Spleen (tissue), 11 donors: ENCODE results near the gene PPP2R5C. TPM values are rescaled to one million over a fixed set of nuclear protein-coding genes. Genes with fewer than 3 reads are reported as not detected.
A peak's percentile ranks its signal among the peaks of the same experiment; 100 is the strongest.

Source experiments
- DNase-seq: peaks from one replicate; pipeline ENCODE4 v3.0.0-alpha.2; 2020
- H3K27ac ChIP-seq, 8 donors: fragments of 200-600 bp; sonication (generic) in 7 of 8; 1 replicate in 4 of 8; 2 replicates in 4 of 8; pipeline versions ENCODE4 v1.5.0 to v1.8.0; 2016 to 2021; ENCODE audit warnings: inconsistent platforms in 4 of 8, mild to moderate bottlenecking in 4 of 8, moderate library complexity in 1 of 8
- H3K27me3 ChIP-seq, 7 donors: fragments of 200-600 bp; sonication (generic) in 6 of 7; replicated peaks in 1 of 7; 1 replicate in 4 of 7; 2 replicates in 3 of 7; pipeline versions ENCODE4 v1.5.0 to v1.8.0; 2016 to 2021; ENCODE audit warnings: inconsistent platforms in 3 of 7, mild to moderate bottlenecking in 1 of 7
- H3K36me3 ChIP-seq, 6 donors: fragments of 200-600 bp; sonication (generic) in 5 of 6; 1 replicate in 4 of 6; 2 replicates in 2 of 6; pipeline versions ENCODE4 v1.5.0 to v1.8.0; 2016 to 2021; ENCODE audit warnings: inconsistent platforms in 2 of 6
- H3K4me1 ChIP-seq, 6 donors: fragments of 200-600 bp; sonication (generic) in 5 of 6; 1 replicate in 3 of 6; 2 replicates in 3 of 6; pipeline versions ENCODE4 v1.5.0 to v1.8.0; 2016 to 2021; ENCODE audit warnings: inconsistent platforms in 3 of 6
- H3K4me3 ChIP-seq, 8 donors: fragments of 200-600 bp; sonication (generic) in 7 of 8; 1 replicate in 4 of 8; 2 replicates in 4 of 8; pipeline versions ENCODE4 v1.5.0 to v1.8.0; 2016 to 2021; ENCODE audit warnings: inconsistent platforms in 4 of 8, mild to moderate bottlenecking in 4 of 8, moderate library complexity in 2 of 8
- H3K9me3 ChIP-seq, 8 donors: fragments of 200-600 bp; sonication (generic) in 7 of 8; 1 replicate in 4 of 8; 2 replicates in 4 of 8; pipeline versions ENCODE4 v1.5.0 to v1.8.0; 2016 to 2021; ENCODE audit warnings: inconsistent platforms in 4 of 8
- POLR2A ChIP-seq, 3 donors: fragments of 450-650 bp; IDR thresholded peaks; one replicate each; pipeline ENCODE4 v1.5.1; 2017; ENCODE audit warnings: antibody characterized with exemption in 3 of 3, mild to moderate bottlenecking in 1 of 3
- POLR2AphosphoS5 ChIP-seq, 3 donors: sonication (generic); formaldehyde crosslinking; IDR thresholded peaks; one replicate each; pipeline ENCODE4 v1.5.1; 2017; ENCODE audit warnings: antibody characterized with exemption in 3 of 3
- WGBS, 5 donors: extraction: QIAGEN DNeasy Blood & Tissue Kit in 3 of 5; methylation state at CpG; one replicate each; pipeline versions ENCODE4 v1.1.5 to v1.1.7; 2013 to 2018; 5-methylcytosine and 5-hydroxymethylcytosine counted together
- intact Hi-C: fragments of 100-400 bp; cut with DNase I; formaldehyde crosslinking; loops from one replicate; pipeline ENCODE4 v1.15.0; 2023; ENCODE audit warnings: low total_unique reads
- polyA plus RNA-seq, 3 donors: library from polyadenylated mRNA; stranded (reverse); fragments of 200-250 nt; gene quantifications; one replicate each; pipeline ENCODE4 v1.2.1, GENCODE V29; 2013
- total RNA-seq, 7 donors: library from RNA; depleted of rRNA in 3 of 7; stranded (reverse); fragments of >200 nt in 3 of 7; fragmentation: NEBNext Ultra II Directional in 4 of 7; extraction: Animal tissue kit (Norgen Biotek cat#: 25700) in 4 of 7; gene quantifications; one replicate each; pipeline versions ENCODE4 v1.1.0 to v1.2.1, GENCODE V29; 2016 to 2021
- TF ChIP-seq, protein P1 (sequence below), 11 experiments: fragments of 200-600 bp in 7 of 11; fragments of 450-650 bp in 4 of 11; sonication (generic) in 4 of 11; IDR thresholded peaks in 8 of 11; conservative IDR thresholded peaks in 3 of 11; 1 replicate in 7 of 11; 2 replicates in 4 of 11; pipeline versions ENCODE4 v1.4.0 to v1.8.0; 2016 to 2021; ENCODE audit warnings: antibody characterized with exemption in 11 of 11, inconsistent platforms in 4 of 11, mild to moderate bottlenecking in 1 of 11
- donor health status: healthy with polysubstance abuse.
- donor health status: DM: no; HTN: no; CAD: no; lungs with moderate emphysema.
- donor health status: DM: no; HTN: no; CAD: no.
- donor health status: Bipolar disorder and iron deficiency.
- donor health status: healthy.
- donor health status: DM: no; HTN: no; CAD: no.
- donor health status: DM: yes; HTN: yes; CAD: no.

Gene PPP2R5C
- total and polyA plus RNA-seq, 10 donors = 80.8 to 322 (median 198) TPM

- Histone ChIP-seq H3K4me1 (peaks cover 0 to 30% (median 16%) of the 10 kb centered on the region in 6 donors), H3K9me3 (no peaks in the 10 kb centered on the region), H3K36me3 (no peaks in the 10 kb centered on the region), H3K27me3 (no peaks in the 10 kb centered on the region), H3K4me3 (no peak overlapping the region), H3K27ac (no peak overlapping the region)
- WGBS, 5 donors = 78 to 92% (median 90%) methylated on average over 2 of the region's 2 CpGs
- intact Hi-C loops = no loop called here
- DNase-seq = no peak
- TF ChIP-seq, protein P1, sequence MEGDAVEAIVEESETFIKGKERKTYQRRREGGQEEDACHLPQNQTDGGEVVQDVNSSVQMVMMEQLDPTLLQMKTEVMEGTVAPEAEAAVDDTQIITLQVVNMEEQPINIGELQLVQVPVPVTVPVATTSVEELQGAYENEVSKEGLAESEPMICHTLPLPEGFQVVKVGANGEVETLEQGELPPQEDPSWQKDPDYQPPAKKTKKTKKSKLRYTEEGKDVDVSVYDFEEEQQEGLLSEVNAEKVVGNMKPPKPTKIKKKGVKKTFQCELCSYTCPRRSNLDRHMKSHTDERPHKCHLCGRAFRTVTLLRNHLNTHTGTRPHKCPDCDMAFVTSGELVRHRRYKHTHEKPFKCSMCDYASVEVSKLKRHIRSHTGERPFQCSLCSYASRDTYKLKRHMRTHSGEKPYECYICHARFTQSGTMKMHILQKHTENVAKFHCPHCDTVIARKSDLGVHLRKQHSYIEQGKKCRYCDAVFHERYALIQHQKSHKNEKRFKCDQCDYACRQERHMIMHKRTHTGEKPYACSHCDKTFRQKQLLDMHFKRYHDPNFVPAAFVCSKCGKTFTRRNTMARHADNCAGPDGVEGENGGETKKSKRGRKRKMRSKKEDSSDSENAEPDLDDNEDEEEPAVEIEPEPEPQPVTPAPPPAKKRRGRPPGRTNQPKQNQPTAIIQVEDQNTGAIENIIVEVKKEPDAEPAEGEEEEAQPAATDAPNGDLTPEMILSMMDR (IDR thresholded peaks at IDR 0.05 in 8 of 11, conservative IDR thresholded peaks at IDR 0.05 in 3 of 11) = no peak
- no peak for TF ChIP-seq POLR2AphosphoS5 (IDR thresholded peaks at IDR 0.05)
- no peak for TF ChIP-seq POLR2A (IDR thresholded peaks at IDR 0.05)
These were observed 197.8 kb downstream of the PPP2R5C start for GRCh38 chr14:101959277-101959676.

- peak; percentile 69 for DNase-seq
These were observed 198.7 kb downstream of the PPP2R5C start for GRCh38 chr14:101960225-101960624.

DNA sequence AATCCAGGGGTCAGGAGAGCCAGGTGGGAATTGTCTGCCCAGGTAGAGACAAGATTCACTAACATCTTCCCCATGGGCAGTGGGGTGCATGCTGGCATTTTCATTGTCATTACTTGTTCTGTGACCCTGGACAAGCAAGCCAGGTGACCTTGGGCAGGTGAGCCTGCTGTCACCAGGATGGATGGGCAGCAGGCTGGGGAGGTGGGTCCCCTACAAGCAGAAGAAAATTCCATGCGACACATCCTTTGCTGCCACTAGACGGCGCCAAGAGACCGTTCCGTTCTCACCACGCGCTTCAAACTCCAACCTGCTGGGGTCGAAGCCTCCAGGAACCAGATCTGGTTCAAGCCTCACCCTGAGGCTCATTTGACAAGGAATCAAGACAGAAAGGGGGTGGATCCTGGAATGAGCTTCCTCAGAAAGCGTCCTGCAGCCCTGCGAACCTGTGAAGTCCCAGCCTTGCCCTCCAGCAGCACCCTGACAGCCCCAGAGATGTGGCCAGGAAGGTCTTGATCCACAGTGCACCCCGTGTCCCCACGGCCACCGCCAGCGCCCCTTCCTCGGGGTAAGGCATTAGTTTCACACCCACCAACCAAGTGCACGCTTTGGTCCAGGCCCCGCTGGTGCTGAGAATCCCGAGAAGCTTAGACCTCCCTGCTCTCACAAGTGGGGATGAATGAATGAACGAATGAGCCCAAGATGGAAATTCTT lies 199.7 kb downstream of the PPP2R5C start:
- Histone ChIP-seq H3K36me3 (no peaks in the 10 kb centered on the region), H3K9me3 (no peaks in the 10 kb centered on the region), H3K4me1 (peaks cover 7 to 41% (median 25%) of the 10 kb centered on the region in 6 donors), H3K4me3 (no peak overlapping the region), H3K27me3 (no peaks in the 10 kb centered on the region), H3K27ac (no peak overlapping the region)
- peak; percentile 91 for DNase-seq
- TF ChIP-seq, protein P1 (IDR thresholded peaks at IDR 0.05 in 8 of 11, conservative IDR thresholded peaks at IDR 0.05 in 3 of 11) = peak; percentile 68 to 92 (median 83)
- TF ChIP-seq POLR2A (IDR thresholded peaks at IDR 0.05) = no peak
- TF ChIP-seq POLR2AphosphoS5 (IDR thresholded peaks at IDR 0.05) = peak in 2 of 3 donors; percentile 42 to 65
- WGBS, 5 donors = 29 to 39% (median 32%) methylated on average over 16 to 19 of the region's 19 CpGs
- intact Hi-C loops = loop anchor here (5.0 to 10.0 kb wide), 2 partner anchors 126 to 256 kb away; partner anchors contain the start of gene HSP90AA1

More at GRCh38 chr14:101960225-101960624, 198.7 kb downstream of the PPP2R5C start:
- no peak overlapping the region for H3K4me3 ChIP-seq
- TF ChIP-seq, protein P1 (IDR thresholded peaks at IDR 0.05 in 8 of 11, conservative IDR thresholded peaks at IDR 0.05 in 3 of 11) = peak in 2 of 11 experiments; percentile 11 to 22
- TF ChIP-seq POLR2AphosphoS5 (IDR thresholded peaks at IDR 0.05) = no peak
- H3K9me3 ChIP-seq = no peaks in the 10 kb centered on the region
- whole genome bisulfite sequencing, 5 donors = 55 to 61% (median 57%) methylated on average over 13 of the region's 13 CpGs
- intact Hi-C loops = loop anchor here (5.0 to 10.0 kb wide), 2 partner anchors 127 to 255 kb away; partner anchors contain the start of gene HSP90AA1
- H3K4me1 ChIP-seq = peaks cover 0 to 32% (median 16%) of the 10 kb centered on the region in 6 donors
- H3K36me3 ChIP-seq = no peaks in the 10 kb centered on the region
- no peaks in the 10 kb centered on the region for H3K27me3 ChIP-seq
- H3K27ac ChIP-seq = no peak overlapping the region
